Colonic mucosa (tissue), 4 donors: ENCODE results near the gene OPRM1. TPM values are rescaled to one million over a fixed set of nuclear protein-coding genes. Genes with fewer than 3 reads are reported as not detected.

Experiments used
- DNase-seq: peaks from one replicate; pipeline ENCODE4 v3.0.0-alpha.2; 2020
- H3K27ac ChIP-seq: fragments of 200-600 bp; one replicate; pipeline ENCODE4 v1.8.0; 2021
- H3K27me3 ChIP-seq: fragments of 200-600 bp; one replicate; pipeline ENCODE4 v1.8.0; 2021
- H3K36me3 ChIP-seq: fragments of 200-600 bp; one replicate; pipeline ENCODE4 v1.8.0; 2021
- H3K4me1 ChIP-seq: fragments of 200-600 bp; one replicate; pipeline ENCODE4 v1.8.0; 2021; ENCODE audit warnings: mild to moderate bottlenecking
- H3K4me3 ChIP-seq: fragments of 200-600 bp; one replicate; pipeline ENCODE4 v1.8.0; 2021
- H3K9ac ChIP-seq, 2 donors: one replicate each; pipeline ENCODE4 v1.7.0; 2013; ENCODE audit warnings: control low read depth in 2 of 2, low read depth in 2 of 2, low read length in 2 of 2
- H3K9me3 ChIP-seq: fragments of 200-600 bp; one replicate; pipeline ENCODE4 v1.8.0; 2021
- intact Hi-C: fragments of 100-400 bp; cut with DNase I; formaldehyde crosslinking; loops from one replicate; pipeline ENCODE4 v1.14.1; 2022
- total RNA-seq, 2 donors: library from RNA; stranded (reverse); fragmentation: NEBNext Ultra II Directional in 1 of 2; extraction: Animal tissue kit (Norgen Biotek cat#: 25700) in 1 of 2; gene quantifications; one replicate each; pipeline ENCODE4 v1.2.1, GENCODE V29; 2021
- TF ChIP-seq, protein P1 (sequence below): fragments of 200-600 bp; IDR thresholded peaks from one replicate; pipeline ENCODE4 v1.8.0; 2022; ENCODE audit warnings: antibody characterized with exemption, mild to moderate bottlenecking
- donor health status: healthy.
- donor health status: DM: no; HTN: no; CAD: no.
- donor health status: DM: no; HTN: no; CAD: no.

OPRM1 gene
- total RNA-seq, 2 donors from 2014 or later: not detected

DNA sequence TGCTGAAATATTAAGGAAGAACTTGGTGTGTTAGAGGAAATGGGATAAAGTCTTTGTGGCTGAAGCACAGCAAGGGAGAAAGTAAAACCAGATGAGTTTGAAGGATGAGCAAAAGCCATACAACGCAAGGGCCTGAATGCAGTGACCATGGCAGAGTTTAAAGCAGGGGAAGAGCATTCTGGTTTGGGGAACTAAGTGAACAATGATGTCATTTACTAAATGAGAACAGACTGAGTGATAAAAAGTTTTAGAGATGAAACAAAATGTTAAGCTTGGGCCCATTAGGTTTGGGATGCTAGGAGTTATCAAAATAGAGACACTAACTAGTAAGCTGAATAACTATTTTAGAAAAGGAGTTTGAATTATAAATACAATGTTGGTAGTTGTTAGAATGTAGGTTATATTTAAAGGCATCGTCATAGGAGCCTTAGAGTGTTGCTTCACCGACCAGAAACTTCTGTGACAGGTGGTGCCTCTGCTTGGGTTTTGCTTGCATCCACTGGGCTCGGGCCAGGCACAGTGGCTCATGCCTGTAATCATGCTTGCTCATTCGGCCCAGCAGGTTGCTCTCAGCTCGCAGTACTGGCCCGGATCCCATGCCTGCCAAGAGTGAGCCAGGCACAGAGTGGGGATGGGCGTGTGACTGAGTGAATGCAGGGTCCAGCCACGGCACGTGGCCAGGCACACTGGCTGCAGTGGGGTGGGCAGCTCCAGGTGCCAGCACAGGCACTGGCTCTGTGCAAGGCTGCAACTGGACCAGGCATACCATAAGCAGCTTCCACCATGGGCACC, 37.4 kb upstream of the OPRM1 start:
- Histone ChIP-seq H3K27me3 (no peaks in the 10 kb centered on the region), H3K4me3 (no peak overlapping the region), H3K4me1 (no peaks in the 10 kb centered on the region), H3K9me3 (no peaks in the 10 kb centered on the region), H3K36me3 (no peaks in the 10 kb centered on the region), H3K27ac (no peak overlapping the region), H3K9ac (no peak overlapping the region)
- TF ChIP-seq, protein P1, sequence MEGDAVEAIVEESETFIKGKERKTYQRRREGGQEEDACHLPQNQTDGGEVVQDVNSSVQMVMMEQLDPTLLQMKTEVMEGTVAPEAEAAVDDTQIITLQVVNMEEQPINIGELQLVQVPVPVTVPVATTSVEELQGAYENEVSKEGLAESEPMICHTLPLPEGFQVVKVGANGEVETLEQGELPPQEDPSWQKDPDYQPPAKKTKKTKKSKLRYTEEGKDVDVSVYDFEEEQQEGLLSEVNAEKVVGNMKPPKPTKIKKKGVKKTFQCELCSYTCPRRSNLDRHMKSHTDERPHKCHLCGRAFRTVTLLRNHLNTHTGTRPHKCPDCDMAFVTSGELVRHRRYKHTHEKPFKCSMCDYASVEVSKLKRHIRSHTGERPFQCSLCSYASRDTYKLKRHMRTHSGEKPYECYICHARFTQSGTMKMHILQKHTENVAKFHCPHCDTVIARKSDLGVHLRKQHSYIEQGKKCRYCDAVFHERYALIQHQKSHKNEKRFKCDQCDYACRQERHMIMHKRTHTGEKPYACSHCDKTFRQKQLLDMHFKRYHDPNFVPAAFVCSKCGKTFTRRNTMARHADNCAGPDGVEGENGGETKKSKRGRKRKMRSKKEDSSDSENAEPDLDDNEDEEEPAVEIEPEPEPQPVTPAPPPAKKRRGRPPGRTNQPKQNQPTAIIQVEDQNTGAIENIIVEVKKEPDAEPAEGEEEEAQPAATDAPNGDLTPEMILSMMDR: no peak
- DNase-seq: no peak
- intact Hi-C loops: no loop called here

DNA sequence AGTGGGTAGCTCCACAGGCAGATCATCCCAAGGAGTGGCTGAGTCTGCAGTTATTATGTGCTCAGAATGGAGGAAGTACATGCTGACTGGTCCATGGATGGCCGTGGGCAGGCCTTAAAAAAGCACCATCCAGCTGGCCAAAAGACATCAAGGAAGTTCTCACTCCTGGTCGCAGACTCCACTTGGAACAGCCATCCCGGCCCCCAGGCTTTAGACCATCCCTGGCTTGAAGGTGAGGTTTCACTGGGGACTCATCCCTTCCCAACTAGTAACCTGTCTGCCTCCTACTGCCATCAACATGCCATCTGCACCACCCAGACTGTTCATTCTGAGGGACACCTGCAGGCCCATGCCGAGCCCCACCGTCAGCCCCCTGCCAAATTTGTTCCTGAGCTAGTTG, 36.1 kb upstream of the OPRM1 start:
- intact Hi-C loops: no loop called here
- Histone ChIP-seq H3K9me3 (no peaks in the 10 kb centered on the region), H3K4me3 (no peak overlapping the region), H3K27me3 (no peaks in the 10 kb centered on the region), H3K9ac (no peak overlapping the region), H3K27ac (no peak overlapping the region), H3K36me3 (no peaks in the 10 kb centered on the region), H3K4me1 (no peaks in the 10 kb centered on the region)
- no peak for DNase-seq
- TF ChIP-seq, protein P1: no peak

DNA sequence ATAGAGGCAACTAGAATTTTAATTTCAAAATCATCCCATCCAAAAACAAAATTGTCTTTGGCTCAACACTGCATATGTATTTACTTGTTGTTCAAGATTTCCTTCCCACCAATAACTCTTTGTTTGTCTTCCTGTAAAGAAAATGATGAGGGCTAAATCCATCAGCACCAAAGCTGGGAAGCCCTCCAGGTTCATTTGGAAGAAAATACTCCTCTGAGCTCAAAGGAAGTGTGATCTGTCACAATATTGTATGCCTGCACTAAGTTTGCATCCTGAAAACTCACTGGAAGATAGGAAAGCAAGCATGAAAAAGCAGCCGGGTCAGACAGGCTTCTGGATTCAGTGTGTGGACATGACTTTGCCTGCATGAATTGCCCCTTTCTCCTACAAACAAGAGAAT, 28.7 kb upstream of the OPRM1 start:
- intact Hi-C loops: no loop called here
- Histone ChIP-seq H3K4me1 (no peaks in the 10 kb centered on the region), H3K27me3 (no peaks in the 10 kb centered on the region), H3K27ac (no peak overlapping the region), H3K9me3 (no peaks in the 10 kb centered on the region), H3K9ac (no peak overlapping the region), H3K4me3 (no peak overlapping the region), H3K36me3 (no peaks in the 10 kb centered on the region)
- no peak for DNase-seq
- TF ChIP-seq, protein P1: no peak

DNA sequence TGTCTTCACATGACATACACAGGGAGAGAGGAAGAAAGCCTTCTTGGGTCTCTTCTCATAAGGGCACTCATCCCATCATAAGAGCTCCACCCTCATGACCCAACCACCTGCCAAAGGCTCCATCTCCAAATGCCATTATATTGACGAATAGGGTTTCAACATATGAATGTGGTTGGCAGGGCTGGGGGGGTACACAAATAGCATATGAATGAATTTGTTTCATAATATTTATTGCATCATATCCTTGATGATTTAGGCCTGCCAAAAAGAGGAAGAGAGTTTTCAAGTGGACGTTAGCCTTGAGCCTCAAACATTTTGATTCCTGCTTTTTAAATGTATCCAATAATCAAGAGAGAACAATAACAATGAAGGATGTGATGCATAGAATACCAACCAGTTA, 26.2 kb upstream of the OPRM1 start:
- Histone ChIP-seq H3K36me3 (no peaks in the 10 kb centered on the region), H3K4me1 (no peaks in the 10 kb centered on the region), H3K4me3 (no peak overlapping the region), H3K9me3 (no peaks in the 10 kb centered on the region), H3K27me3 (no peaks in the 10 kb centered on the region), H3K27ac (no peak overlapping the region), H3K9ac (no peak overlapping the region)
- no peak for DNase-seq
- intact Hi-C loops: no loop called here
- TF ChIP-seq, protein P1: no peak

DNA sequence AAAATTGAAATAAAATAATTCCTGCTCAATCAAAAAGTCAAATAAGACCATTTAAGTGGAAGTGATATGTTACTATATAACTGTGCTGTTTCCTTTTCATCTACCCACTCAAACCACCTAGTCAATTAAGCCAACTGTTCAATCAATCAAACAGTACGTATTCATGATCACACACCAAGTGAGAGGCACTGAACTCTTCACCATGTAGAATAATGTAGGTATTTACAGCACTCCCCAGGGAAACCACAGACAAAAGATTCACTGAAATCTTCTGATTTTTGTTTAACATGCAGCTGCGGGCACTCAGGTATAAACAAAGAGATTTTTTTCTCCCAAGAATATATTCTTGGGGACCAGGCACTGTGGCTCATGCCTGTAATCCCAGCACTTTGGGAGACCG, 21.3 kb upstream of the OPRM1 start:
- Histone ChIP-seq H3K27ac (no peak overlapping the region), H3K27me3 (no peaks in the 10 kb centered on the region), H3K36me3 (no peaks in the 10 kb centered on the region), H3K9ac (no peak overlapping the region), H3K4me1 (no peaks in the 10 kb centered on the region), H3K4me3 (no peak overlapping the region), H3K9me3 (no peaks in the 10 kb centered on the region)
- no peak for DNase-seq
- TF ChIP-seq, protein P1: no peak
- intact Hi-C loops: no loop called here
